ENCODE measurements around the gene NXPH3. TPM values are rescaled to one million over a fixed set of nuclear protein-coding genes. Genes with fewer than 3 reads are reported as not detected.
"Not testable (repeated sequence)": the region's sequence is repeated elsewhere in the genome, so short reads cannot be mapped to it uniquely, and the experiment has no call there.

The NXPH3 gene
- polyA plus RNA-seq, 1 experiment = 0.27 TPM

GRCh38 chr17:49565948-49566491 is 9.7 kb upstream of the NXPH3 start:
- no peak overlapping the region for H3K27ac ChIP-seq (ENCODE audit: low read depth, low read length)
- POLR2A ChIA-PET = no interaction called here
- H3K4me3 ChIP-seq (ENCODE audit: low read depth, low read length) = no peak overlapping the region
- peaks cover 20% of the 10 kb centered on the region for H3K27me3 ChIP-seq (ENCODE audit: control insufficient read depth, insufficient read depth, low read length)
- H3K9me3 ChIP-seq (ENCODE audit: control insufficient read depth, insufficient read depth, low read length) = no peaks in the 10 kb centered on the region
- DNase-seq (ENCODE audit: low read depth, low spot score) = no peak
- TF ChIP-seq, protein P1, sequence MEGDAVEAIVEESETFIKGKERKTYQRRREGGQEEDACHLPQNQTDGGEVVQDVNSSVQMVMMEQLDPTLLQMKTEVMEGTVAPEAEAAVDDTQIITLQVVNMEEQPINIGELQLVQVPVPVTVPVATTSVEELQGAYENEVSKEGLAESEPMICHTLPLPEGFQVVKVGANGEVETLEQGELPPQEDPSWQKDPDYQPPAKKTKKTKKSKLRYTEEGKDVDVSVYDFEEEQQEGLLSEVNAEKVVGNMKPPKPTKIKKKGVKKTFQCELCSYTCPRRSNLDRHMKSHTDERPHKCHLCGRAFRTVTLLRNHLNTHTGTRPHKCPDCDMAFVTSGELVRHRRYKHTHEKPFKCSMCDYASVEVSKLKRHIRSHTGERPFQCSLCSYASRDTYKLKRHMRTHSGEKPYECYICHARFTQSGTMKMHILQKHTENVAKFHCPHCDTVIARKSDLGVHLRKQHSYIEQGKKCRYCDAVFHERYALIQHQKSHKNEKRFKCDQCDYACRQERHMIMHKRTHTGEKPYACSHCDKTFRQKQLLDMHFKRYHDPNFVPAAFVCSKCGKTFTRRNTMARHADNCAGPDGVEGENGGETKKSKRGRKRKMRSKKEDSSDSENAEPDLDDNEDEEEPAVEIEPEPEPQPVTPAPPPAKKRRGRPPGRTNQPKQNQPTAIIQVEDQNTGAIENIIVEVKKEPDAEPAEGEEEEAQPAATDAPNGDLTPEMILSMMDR (IDR thresholded peaks at IDR 0.05; ENCODE audit: low read depth, low read length) = no peak
- CTCF ChIA-PET = interaction anchor here (0.6 to 3.9 kb wide), 7 partner anchors 9 to 431 kb away, joined by 3 to 35 read pairs (median 6); partner anchors contain the start of gene DLX3

DNA sequence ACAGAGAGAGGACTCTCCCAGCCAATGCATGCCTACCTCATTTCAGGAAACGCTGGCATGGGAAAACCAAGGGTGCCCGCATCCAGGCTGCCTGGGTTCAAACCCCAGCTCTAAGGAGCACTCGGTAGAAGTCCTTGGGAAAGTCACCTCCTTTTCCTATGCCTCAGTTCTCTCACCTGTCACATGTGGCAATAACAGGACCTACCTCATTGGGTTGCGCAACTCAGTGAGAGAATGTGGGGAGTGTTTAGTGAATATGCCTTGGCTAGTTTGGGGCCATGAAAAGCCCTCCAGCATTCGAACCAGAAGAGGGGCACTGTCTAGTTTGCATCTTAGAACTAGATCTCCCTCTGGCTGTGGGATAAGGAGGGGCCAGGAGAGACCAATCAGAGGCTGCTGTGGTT is 9.0 kb upstream of the NXPH3 start:
- no peak for DNase-seq (ENCODE audit: low read depth, low spot score)
- TF ChIP-seq, protein P1 (IDR thresholded peaks at IDR 0.05; ENCODE audit: low read depth, low read length) = no peak
- ChIA-PET CTCF (interaction anchor here (1.2 to 3.9 kb wide), 5 partner anchors 10 to 430 kb away, joined by 3 to 35 read pairs (median 10); partner anchors contain the start of gene DLX3), POLR2A (no interaction called here)
- H3K9me3 ChIP-seq (ENCODE audit: control insufficient read depth, insufficient read depth, low read length) = no peaks in the 10 kb centered on the region
- H3K27me3 ChIP-seq (ENCODE audit: control insufficient read depth, insufficient read depth, low read length) = peaks cover 20% of the 10 kb centered on the region
- no peak overlapping the region for H3K27ac ChIP-seq (ENCODE audit: low read depth, low read length)
- H3K4me3 ChIP-seq (ENCODE audit: low read depth, low read length) = no peak overlapping the region

DNA sequence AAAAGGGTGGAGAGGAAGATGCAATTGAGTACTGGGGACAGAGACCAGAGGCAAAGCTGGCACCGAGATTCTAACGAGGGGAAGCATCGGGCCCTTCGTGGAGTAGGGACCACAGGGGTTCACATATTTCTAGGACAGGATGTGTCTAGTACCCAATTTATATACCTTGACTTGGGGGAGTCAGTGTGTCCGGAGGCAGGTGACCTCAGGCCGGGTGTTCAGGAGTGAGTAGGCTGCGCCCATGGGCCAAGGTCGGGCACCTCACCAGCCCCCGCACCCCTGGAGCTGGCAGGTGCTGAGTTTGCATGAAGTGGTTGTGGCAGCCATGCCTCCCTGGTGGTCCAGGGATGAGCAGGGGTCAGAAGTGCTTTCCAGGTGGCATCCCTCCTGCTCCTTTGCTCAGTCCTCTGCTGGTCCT is 8.6 kb upstream of the NXPH3 start:
- no peaks in the 10 kb centered on the region for H3K9me3 ChIP-seq (ENCODE audit: control insufficient read depth, insufficient read depth, low read length)
- peaks cover 22% of the 10 kb centered on the region for H3K27me3 ChIP-seq (ENCODE audit: control insufficient read depth, insufficient read depth, low read length)
- no peak for DNase-seq (ENCODE audit: low read depth, low spot score)
- H3K27ac ChIP-seq (ENCODE audit: low read depth, low read length) = no peak overlapping the region
- no peak overlapping the region for H3K4me3 ChIP-seq (ENCODE audit: low read depth, low read length)
- ChIA-PET POLR2A (no interaction called here), CTCF (interaction anchor here (0.5 to 3.9 kb wide), 25 partner anchors 10 to 430 kb away, joined by 3 to 47 read pairs (median 5); partner anchors contain the start of genes DLX3 and FAM117A)
- TF ChIP-seq, protein P1 (IDR thresholded peaks at IDR 0.05; ENCODE audit: low read depth, low read length) = no peak

DNA sequence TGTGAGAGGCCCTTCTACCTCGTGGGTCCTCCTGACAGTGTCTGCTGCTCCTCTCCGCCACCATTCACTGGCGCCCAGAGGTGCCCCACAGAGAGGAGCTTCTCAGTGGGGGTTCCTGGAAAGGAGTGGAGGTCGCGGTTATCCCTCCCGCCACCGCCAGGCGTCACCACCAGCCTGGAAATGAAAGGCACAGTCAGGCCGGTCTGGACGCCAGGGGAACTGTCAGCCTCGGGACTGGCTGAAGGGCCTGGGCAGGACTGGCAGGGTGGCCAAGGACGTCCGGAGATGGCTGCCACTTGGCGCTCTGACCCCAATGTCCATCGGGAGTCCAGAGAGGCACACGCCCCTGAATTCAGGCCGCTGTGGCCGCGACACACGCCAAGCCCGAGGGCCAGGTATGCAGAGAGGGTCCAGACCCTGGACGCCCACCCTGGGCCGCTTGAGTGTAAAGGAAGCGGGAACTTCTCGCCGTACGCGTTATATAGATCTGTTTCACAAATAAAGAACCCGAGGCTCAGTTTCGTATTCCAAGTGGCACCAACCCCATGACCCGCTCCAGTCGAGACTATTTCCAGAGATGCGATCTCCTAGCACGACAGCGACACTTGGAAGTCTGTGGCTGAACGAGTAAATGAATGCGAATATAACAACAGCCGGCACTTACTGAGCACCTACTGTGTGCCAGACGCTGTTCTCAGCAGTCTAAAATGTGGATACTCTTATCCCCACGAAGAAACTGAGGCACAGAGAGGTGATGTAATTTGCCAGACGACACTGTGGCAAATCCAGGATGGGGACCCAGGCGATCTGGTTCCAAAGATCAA is 7.6 kb upstream of the NXPH3 start:
- Histone ChIP-seq H3K27me3 (ENCODE audit: control insufficient read depth, insufficient read depth, low read length) (peaks cover 32% of the 10 kb centered on the region), H3K4me3 (ENCODE audit: low read depth, low read length) (peak overlapping the region; percentile 45), H3K9me3 (ENCODE audit: control insufficient read depth, insufficient read depth, low read length) (no peaks in the 10 kb centered on the region), H3K27ac (ENCODE audit: low read depth, low read length) (no peak overlapping the region)
- DNase-seq (ENCODE audit: low read depth, low spot score) = peak; percentile 16
- POLR2A ChIA-PET = interaction anchor here (1.4 kb wide), 1 partner anchor 140 kb away, joined by 4 read pairs; no protein-coding TSS in a partner anchor
- CTCF ChIA-PET = interaction anchor here (0.5 to 5.2 kb wide), 30 partner anchors 11 to 429 kb away, joined by 3 to 99 read pairs (median 5); partner anchors contain the start of genes DLX3 and FAM117A
- TF ChIP-seq, protein P1 (IDR thresholded peaks at IDR 0.05; ENCODE audit: low read depth, low read length) = peak; percentile 91

- not testable (repeated sequence) for H3K9me3 ChIP-seq (ENCODE audit: control insufficient read depth, insufficient read depth, low read length); H3K27ac ChIP-seq (ENCODE audit: low read depth, low read length); DNase-seq (ENCODE audit: low read depth, low spot score); H3K4me3 ChIP-seq (ENCODE audit: low read depth, low read length)
- H3K27me3 ChIP-seq (ENCODE audit: control insufficient read depth, insufficient read depth, low read length) = peaks cover 34% of the 10 kb centered on the region
- CTCF ChIA-PET = interaction anchor here (0.9 to 5.2 kb wide), 9 partner anchors 21 to 428 kb away, joined by 3 to 99 read pairs (median 5); no protein-coding TSS in a partner anchor
- POLR2A ChIA-PET = interaction anchor here (1.4 kb wide), 1 partner anchor 140 kb away, joined by 4 read pairs; no protein-coding TSS in a partner anchor
Observed at GRCh38 chr17:49568695-49569047, 7.0 kb upstream of the NXPH3 start.
